ENCODE results near the gene CALML5.

The CALML5 gene

DNA sequence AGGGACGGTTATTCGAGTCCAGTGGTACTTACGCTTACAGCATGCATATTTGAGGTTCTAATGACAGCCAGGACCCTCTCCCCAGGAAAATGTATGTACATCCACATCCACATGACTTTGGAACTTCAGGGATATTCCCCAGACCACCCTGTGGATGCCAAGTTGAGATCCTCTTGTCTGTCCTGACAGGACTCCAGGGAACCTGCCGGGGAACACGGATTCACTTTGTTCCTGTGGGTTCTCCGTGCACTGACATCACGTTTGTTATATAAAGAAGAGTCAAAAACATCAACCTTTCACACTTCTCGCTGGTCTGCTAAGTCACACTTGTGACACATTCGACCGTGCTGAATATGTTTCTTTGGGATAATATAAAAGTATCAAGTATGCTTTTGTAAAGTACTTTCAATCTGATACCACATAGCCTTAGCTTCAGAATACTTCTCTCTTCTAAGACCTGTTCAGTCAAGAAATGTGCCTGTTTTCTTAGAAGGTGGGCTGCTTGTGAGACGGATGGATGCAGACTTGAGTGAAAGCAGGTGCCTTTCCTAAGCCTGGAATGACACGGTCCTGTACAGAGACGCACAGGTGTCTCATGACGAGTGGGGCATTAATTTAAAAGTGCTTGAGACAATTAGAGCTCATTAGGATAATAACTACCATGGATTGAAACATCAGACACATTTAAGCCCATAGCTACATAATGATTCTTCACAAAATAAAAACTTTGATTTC, 38.7 kb downstream of the CALML5 start:
- peak; percentile 77 for DNase-seq

DNA sequence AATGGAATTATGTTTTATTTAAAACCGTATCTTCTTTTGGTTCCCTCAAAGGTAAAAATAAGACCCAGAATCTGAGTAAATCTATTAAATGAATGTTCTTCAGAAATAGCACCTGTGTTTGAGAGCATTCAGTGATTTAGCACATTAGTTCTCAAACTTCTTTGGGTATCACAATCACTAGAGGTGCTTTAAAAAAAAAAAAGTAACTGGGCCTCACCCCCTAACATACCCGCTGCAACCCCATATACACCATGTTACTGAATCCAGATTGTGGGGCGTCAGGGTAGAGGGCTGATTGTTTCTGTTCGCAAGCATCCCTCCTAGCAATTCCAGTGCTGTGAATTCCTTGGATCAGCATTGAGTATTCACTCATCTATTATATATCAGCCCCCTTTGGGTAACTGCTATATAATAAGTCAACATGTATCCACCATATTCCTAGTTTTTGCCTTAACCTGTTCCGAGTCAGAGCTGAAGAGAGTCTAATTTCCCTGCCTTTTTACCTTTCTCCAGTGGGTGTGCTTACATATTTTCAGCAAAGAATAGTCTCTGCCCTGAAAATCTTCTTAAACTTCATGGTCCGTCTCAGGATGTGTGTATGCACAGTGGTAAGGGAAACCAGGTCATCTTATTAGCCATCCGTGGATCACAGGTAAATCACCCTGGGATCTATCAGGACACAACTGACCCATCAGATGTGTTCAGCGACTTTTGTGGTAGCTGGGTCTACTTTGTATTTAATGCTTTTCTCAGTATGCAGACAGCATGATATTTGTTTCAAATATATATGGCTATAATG, 40.2 kb downstream of the CALML5 start:
- DNase-seq: no peak

DNA sequence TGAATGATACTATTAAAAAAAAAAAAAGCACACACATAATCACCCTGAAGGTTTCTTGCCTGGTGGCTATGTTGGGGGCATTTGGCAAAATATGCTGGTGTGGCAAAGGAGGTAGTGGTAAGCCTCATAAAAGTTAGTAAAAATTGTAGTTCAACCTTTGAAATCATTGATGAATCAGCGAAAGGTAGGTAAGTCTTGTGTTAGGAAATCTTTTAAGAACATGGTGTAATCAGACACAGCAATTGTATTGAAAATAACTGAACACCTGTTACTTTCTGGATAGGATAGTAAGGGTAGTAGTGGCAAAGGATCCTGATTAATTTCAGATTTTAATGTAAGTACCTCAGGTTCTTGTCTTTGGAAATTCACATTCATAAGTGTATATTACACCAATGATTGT, 40.9 kb downstream of the CALML5 start:
- no peak for DNase-seq

DNA sequence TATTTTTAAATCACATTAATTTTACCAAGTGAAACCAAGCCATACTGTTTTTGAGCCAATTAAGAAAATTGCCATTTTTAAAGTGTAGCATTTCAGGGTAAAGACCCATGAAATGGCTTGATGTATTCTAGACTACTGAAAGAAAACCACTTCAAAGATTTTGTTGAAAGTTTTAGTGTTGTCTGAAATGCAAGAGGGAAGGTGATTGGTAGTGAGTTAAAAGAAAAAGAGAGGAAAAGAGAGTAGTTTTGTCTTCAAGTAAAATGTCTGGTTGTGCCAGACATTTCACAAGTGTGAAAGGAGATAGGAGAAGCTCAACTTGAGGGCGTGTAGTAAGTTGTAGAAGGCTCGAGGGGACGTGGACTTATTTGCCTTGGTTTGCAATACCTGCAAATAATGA, 41.6 kb downstream of the CALML5 start:
- DNase-seq: no peak

DNA sequence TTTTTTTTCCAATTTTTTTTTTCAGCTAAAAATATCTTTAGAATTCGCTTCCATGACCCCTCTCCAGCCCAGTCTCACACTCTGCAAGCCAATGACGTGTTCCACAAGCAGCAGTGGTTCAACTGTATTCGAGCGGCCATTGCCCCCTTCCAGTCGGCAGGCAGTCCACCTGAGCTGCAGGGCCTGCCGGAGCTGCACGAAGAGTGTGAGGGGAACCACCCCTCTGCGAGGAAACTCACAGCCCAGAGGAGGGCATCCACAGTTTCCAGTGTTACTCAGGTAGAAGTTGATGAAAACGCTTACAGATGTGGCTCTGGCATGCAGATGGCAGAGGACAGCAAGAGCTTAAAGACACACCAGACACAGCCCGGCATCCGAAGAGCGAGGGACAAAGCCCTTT, 42.8 kb downstream of the CALML5 start:
- DNase-seq: no peak

DNA sequence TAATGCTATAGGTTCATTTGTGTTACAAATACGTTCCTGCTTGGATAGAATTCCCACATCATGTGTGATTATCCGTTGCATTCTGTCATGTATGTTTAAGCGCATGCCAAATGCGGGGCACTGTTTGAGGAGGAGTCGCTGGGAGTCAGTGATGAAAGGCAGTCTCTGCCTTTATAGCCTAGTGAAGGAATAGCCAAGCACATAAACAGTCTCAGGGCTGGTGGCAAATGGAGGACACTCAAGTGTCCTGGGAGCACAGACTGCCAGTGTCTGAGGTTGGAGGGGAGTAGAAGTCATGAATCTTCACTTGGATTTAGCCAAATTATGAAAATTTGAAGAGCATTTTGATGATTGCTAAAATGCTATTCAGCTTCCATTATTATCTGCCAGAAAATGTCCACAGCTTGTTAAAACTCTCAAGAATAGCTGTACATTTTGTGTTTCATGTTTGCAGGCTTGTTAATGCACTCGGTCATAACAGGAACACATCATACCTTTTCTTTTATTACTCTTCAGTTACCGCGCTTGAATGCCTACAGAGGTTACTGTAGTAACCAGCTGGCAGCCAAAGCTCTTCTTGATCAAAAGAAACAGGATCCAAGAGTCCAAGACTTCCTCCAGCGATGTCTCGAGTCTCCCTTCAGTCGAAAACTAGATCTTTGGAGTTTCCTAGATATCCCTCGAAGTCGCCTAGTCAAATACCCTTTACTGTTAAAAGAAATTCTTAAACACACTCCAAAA, 45.5 kb downstream of the CALML5 start:
- peak; percentile 82 for DNase-seq

- DNase-seq: no peak
These were observed 48.6 kb downstream of the CALML5 start for GRCh38 chr10:5450605-5451384.

DNA sequence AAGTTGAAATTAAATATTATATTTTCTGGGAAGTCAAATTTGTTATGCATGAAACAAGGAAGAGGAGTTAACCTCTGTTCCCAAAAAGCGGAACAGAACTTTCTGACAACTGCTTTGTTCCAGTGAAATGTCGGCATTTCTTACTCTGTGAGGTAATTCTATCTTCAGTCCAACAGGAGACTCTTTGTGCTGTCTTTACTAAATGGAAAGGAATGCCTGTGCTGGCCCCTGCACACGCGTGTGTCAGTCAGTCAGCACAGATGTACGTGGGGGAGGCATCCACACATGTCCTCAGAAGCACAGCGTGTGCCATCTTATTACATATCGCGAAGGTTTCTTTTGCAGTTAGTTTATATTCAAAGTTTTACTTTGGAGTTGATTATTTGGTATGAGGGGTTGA, 49.5 kb downstream of the CALML5 start:
- DNase-seq: no peak

GRCh38 chr10:5449227-5449626, 50.1 kb downstream of the CALML5 start:
- no peak for DNase-seq

All from DMS79 (cell line).